T-helper 22 cell (primary cell): ENCODE data around the gene HYPK.

Source experiments
- DNase-seq: peaks from one replicate; pipeline ENCODE4 v3.0.0-alpha.2; 2020; ENCODE audit warnings: low read depth

HYPK gene

DNA sequence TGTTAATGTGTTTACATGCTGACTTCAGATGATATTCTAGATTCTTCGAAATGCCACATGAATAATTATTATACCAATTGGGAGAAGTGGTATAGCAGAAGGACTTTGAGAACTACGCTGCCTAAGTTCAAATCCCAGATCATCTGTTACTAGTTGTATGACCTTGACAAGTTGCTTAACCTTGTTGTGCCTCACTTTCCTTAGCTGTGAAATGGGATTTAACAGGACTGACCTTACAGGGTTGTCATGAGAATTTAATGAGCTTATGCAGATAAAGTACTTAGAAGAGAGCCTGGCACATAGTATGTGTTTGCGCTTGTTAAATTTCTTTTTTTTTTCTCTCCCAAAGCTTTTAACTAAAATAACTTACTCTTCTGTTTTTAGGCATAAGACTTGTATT lies 50.9 kb downstream of the HYPK start:
- no peak for DNase-seq

DNA sequence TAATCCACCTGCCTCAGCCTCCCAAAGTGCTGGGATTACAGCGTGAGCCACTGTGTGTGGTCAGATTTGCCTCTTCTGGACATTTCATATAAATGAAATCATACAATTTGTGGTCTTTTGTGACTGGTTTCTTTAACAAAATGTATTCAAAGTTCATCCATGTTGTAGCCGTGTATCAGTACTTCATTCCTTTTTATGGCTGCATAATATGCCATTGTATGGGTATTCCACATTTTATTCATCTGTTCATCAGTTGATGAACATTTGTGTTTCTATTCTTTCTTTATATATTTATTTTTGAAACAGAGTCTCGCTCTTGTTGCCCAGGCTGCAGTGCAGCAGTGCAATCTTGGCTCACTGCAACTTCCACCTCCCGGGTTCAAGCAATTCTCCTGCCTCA lies 52.2 kb downstream of the HYPK start:
- DNase-seq: no peak
